CD4-positive, alpha-beta T cell treated with Interleukin-17A for 1 hour (primary cell): ENCODE data around the gene RBBP8NL.
A peak's percentile ranks its signal among the peaks of the same experiment; 100 is the strongest.

Experiments
- DNase-seq: peaks from one replicate; pipeline ENCODE4 v3.0.0-alpha.2; 2020

Gene RBBP8NL

DNA sequence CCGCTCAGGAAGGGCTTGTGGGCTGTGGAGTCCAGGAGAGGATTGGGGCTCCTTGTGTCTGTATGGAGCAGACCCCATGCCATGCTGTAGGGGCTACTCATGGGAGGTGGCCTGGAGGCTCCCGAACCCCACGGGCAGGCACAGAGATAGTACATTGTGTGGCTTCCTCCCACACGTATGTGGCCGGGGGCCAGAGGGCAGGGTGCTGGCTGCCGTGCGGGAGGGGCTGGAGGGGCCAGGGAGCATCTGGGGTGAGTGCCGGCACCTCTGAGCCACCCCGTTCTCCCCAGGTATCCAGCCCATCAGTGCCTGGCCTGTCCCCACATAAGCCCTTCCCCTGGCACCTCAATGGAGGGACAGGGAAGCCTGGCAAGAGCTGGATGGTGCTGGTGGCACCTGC lies 7.6 kb downstream of the RBBP8NL start:
- no peak for DNase-seq

DNA sequence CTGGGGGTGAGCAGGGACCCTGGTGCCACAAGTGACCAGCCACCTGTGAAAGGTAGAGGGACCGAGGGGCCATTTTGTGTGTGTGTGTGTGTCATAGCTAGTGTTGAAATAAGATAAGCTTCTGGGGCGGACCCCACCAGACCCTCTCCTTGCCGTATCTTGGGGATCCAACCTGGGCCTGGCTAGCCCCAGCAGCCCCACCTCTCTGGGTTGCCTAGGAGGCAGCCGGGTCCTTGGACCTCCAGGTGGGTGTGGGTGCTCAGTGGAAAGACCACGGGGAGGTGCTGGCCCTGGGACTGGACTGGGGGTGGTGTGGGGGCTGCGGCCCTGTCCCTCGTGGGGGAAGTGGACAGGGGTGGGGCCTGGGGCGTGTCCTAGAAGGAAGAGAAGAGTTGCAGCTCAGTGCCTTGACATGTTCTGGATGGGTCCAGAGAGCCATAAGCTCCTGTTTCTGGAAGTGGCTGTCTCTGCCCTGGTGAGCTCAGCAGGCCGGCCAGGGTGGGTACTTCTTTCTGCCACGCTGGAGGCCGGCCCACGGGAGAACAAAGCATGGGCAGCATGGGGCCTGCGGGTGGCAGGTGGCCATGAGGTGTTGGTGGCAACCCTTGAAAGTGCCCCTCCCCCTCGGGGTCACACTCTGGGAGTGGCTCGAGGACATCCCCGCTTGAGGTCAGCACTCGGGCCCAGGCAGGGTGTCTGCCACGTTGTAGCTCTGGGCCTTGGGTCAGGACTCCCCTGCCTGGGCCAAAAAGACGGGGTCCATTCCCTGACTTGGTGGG lies 8.4 kb downstream of the RBBP8NL start:
- no peak for DNase-seq

GRCh38 chr20:62417981-62418708 lies 9.2 kb downstream of the RBBP8NL start:
- DNase-seq: no peak

DNA sequence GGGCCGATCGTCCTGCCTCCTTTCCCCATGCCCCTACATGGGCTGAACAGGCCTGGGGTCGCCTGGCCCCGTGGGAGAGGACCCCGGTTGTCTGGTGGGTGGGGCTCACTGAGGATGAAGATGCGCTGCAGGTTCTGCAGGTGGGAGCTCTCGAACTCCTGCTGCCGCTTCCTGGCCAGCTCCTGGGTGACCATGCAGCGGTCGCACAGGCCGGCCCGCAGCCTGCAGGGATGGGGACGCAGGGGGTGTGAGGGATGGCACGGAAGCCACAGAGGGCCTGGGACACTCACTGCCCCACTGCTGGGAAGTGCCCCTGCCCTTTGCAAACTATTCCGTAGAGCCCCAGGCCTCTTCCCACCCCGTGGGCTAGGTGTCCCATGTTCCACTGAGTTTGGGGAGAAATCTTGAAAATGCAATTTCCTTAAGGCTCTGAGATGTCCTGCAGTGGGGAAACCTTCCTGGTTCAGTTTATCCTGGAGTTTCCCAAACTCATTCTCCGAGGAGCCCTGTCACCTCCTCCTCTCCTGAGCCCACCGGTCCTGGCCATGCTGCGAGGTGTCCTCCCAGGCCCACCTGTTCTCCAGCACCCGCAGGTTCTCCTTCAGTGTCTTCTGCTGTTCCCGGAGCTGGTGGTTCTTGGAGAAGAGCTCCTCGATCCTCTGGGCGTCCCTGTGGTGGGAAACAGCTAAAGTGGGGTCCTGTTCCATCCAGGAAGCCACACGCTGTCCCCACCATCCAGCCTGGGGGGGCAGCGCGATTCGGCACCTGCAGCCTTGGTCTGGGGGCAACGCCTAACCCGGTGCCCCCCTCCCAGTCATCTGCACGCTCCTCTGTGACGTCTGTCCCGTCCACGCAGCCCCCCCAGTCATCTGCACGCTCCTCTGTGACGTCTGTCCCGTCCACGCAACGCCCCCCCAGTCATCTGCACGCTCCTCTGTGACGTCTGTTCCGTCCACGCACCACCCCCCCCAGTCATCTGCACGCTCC lies 10.4 kb downstream of the RBBP8NL start:
- DNase-seq: no peak

DNA sequence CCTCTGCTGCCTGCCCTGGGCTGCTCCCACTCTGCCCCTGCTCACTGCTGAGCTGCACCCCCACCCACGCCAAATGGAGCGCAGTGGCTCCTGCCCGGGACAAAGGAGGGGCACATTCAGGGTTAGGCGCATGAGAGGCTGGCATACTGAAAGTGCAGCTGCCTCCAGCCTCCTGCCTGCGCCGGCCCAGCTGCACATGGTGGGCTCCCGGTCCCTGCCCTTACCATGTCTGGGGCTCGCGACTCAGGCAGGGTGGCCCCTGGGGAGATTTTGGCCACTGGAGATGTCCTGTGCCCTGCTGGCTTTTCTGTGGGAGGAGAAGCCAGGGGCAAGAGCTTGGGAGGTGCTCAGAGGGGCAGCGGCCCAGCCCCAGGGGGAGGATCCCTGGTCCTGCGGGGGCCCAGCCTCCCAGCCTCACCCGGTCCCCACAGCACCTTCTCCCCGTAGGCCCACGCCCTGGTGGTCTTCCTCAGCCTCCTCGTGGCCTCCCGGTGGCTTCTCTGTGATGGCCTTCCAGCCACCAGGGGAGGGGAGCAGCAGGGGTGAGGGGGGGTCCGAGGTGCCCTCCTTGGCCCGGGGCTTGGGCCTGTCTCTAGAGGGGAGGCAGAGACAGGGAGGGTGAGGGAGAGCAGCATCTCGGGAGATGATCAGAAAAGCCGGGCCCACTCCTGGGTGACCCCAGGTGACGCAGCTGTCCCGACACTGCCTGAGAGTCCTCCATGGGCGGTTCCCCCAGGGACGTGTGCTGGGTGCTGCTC lies 11.8 kb downstream of the RBBP8NL start:
- no peak for DNase-seq

- DNase-seq: no peak
Observed at GRCh38 chr20:62413896-62414481, 13.3 kb downstream of the RBBP8NL start.

- DNase-seq: no peak
Observed at GRCh38 chr20:62413025-62413570, 14.2 kb downstream of the RBBP8NL start.

GRCh38 chr20:62412194-62413024 lies 14.9 kb downstream of the RBBP8NL start:
- no peak for DNase-seq

DNA sequence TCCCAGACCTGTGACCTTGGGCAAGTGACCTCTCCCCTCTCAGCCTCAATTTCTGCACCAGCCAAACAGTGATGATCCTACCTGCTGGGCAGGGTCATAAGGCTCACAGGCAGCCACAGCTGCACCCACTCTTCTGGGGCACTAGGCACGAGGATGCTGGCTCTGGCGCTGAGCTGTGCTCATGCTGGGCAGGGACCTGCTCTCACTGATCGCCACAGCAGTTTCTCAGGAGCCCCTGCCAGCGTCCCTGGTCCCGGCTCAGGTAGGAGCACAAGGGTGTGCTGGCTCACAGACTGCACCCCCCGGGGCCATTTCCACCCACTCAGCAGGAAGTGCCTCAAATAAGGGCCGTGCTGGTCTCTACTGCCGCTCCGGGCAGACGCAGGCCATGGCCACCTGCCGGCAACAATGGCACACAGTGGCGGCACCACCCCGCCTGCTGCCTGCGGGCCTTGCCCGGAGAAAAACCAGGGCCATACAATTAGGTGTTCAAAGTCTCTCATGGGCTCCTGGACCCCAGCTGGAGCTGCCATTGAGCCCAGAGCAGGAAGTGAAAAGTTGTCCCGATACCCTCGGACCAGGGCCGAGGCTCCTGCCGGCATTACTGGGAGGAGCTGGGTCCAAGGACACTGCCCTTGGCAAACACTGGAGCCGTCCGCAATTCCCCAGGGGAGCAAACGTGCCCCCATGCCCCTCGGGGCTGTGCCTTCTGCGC lies 15.7 kb downstream of the RBBP8NL start:
- DNase-seq: no peak

GRCh38 chr20:62410746-62411478 lies 16.4 kb downstream of the RBBP8NL start:
- no peak for DNase-seq

DNA sequence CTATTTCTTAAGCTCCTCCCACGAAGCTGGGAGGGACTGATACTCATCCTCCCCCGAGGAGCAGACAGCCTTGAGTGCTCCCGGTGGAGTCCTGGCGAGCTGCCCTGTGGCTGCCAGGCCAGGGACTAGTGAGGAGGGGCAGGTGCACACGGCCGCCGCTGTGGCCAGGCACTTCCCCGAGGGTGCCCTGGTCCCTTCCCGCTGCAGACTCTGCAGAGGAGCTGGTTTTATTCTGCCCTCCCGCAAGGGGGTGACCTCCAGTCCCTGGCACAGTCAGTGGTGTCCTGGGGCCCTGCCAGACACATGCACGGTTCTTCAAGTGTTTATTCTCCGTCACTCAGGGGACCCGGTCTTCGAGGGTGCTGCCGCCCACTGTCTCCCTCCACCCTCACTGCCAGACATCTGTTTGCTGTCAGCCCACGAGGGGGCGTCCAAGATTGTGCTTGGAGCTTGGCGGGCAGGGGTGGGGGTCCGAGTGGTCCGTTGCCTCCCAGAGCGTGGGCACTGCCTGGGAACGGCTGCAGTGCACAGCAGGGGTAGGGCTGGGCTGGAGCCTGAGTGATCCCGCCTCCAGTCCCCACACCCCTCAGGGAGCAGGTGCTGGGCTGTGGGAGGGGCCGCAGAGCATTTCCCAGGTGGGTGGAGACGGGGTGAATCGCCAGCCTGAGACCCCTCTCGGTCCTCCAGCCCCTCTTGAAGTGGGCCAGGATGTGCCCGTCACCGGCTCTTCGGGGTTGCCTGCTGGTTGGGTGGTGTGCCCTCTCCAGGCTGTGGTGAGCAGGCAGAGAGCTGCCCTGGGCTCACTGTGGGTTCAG lies 17.2 kb downstream of the RBBP8NL start:
- peak; percentile 30 for DNase-seq

GRCh38 chr20:62409086-62409853 lies 18.1 kb downstream of the RBBP8NL start:
- no peak for DNase-seq

DNA sequence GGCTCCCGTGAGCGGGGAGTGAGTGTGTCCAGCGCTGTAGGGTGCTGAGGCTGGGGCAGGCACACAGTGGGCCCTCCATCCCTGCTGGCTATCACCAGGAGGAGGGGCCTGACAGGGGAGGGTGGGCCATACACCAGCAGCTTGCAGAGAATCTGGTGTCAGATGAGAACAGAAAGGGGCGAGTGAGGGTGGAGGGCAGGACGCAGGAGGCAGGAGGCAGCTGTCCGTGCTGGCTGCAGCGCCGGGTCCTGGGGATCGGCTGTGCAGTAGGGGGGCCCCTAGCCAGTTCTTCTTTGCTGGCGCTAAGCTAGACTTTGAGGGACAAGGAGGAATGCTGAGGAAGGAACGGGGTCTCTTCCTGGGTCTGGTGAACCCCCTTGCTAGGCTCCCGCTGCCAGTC lies 18.7 kb downstream of the RBBP8NL start:
- DNase-seq: no peak

DNA sequence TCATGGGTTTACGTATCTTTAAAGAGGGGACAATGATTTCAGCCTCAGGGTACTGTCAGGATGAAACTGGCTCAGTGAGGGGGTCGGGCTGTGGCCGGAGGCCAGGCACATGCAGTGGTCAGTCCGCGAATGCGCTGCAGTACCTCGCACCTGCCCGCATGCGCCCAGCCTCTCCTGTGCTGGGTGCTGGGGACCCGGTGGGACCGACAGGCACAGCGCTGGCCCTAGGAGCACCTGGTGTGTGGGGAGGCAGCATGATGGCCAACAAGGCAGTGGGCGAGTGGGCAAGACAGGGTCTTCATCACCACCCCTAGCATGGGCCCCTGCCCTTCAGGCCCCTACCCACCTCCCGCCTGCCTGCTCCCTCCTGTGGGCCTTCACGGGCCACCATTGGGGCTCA lies 19.3 kb downstream of the RBBP8NL start:
- DNase-seq: no peak

GRCh38 chr20:62407221-62407992 lies 19.9 kb downstream of the RBBP8NL start, which contains the start of gene CABLES2:
Gene CABLES2 (minus strand): TSS chr20:62407285. CDS start chr20:62407276, 9 bp downstream.
- DNase-seq: peak; percentile 93

DNA sequence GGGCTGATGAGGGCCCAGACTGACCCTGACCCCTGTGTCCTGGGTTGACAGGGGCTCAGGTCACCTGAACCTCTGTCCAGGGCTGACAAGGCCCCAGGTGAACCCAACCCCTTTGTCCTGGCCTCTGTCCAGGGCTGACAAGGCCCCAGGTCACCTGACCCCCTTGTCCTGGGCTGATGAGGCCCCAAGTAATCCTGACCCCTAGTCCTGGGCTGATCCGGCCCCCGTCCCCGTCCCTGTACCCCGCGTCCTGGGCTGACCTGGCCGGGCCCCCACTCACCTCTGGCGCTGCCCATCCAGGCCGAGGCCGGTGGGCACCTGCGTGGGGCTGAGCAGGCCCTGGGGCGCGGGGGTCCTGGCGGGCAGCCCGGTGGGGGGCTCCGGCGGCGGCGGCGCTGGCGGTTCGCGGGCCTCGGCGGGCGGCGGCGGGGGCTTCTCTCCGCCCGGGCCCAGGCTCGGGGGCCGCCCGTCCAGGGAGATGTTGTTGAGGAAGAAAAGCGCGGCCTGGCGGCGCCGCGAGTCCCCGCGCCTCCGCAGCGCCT lies 20.6 kb downstream of the RBBP8NL start:
- DNase-seq: no peak
